ENCODE results near the gene MAPKAPK3. TPM values are rescaled to one million over a fixed set of nuclear protein-coding genes. Genes with fewer than 3 reads are reported as not detected.

MAPKAPK3 gene
- total and polyA plus RNA-seq, 9 donors, result 15.8 to 44.7 (median 29.3) TPM

DNA sequence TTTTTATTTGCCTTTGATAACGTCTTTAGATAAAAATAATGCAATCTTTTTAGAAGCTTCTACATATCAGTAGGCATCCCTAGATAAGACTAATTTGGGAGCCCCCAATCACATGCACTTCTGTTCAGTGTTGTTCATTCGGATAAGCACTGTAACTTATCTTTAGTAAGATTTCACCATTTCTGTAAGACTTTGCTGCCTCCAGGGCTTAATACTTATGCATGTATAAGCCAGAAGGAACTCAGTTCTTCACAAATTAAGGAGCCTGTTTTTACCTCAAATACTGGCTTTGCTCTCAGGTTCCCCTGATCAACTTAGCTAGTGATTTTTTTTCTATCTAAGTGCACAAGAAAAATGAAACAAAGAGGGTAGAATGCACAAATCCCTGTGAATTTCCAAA lies 78.1 kb downstream of the MAPKAPK3 start:
- Histone ChIP-seq H3K9me3 (no peaks in the 10 kb centered on the region), H3K4me3 (no peak overlapping the region), H3K27me3 (no peaks in the 10 kb centered on the region), H3K36me3 (no peaks in the 10 kb centered on the region), H3K27ac (no peak overlapping the region), H3K4me1 (ENCODE audit: insufficient read depth) (no peaks in the 10 kb centered on the region)
- WGBS, 3 donors, result 73 to 83% (median 74%) methylated on average over 2 of the region's 2 CpGs
- DNase-seq, result no peak
- TF ChIP-seq EP300 (IDR thresholded peaks at IDR 0.05) (no peak), POLR2A (IDR thresholded peaks at IDR 0.05) (no peak)
- TF ChIP-seq, protein P1, sequence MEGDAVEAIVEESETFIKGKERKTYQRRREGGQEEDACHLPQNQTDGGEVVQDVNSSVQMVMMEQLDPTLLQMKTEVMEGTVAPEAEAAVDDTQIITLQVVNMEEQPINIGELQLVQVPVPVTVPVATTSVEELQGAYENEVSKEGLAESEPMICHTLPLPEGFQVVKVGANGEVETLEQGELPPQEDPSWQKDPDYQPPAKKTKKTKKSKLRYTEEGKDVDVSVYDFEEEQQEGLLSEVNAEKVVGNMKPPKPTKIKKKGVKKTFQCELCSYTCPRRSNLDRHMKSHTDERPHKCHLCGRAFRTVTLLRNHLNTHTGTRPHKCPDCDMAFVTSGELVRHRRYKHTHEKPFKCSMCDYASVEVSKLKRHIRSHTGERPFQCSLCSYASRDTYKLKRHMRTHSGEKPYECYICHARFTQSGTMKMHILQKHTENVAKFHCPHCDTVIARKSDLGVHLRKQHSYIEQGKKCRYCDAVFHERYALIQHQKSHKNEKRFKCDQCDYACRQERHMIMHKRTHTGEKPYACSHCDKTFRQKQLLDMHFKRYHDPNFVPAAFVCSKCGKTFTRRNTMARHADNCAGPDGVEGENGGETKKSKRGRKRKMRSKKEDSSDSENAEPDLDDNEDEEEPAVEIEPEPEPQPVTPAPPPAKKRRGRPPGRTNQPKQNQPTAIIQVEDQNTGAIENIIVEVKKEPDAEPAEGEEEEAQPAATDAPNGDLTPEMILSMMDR (IDR thresholded peaks at IDR 0.05), result no peak
- intact Hi-C loops (cut with DNase I), result no loop called here

GRCh38 chr3:50696276-50696675 lies 79.3 kb downstream of the MAPKAPK3 start:
- intact Hi-C loops (cut with DNase I), result no loop called here
- Histone ChIP-seq H3K4me3 (no peak overlapping the region), H3K36me3 (no peaks in the 10 kb centered on the region), H3K27me3 (no peaks in the 10 kb centered on the region), H3K9me3 (no peaks in the 10 kb centered on the region), H3K4me1 (ENCODE audit: insufficient read depth) (no peaks in the 10 kb centered on the region), H3K27ac (no peak overlapping the region)
- 76 to 92% (median 84%) methylated on average over 3 of the region's 3 CpGs for whole genome bisulfite sequencing, 3 donors
- TF ChIP-seq EP300 (IDR thresholded peaks at IDR 0.05), result no peak
- TF ChIP-seq POLR2A (IDR thresholded peaks at IDR 0.05), result no peak
- TF ChIP-seq, protein P1 (IDR thresholded peaks at IDR 0.05), result no peak
- no peak for DNase-seq

GRCh38 chr3:50698269-50698668 lies 81.3 kb downstream of the MAPKAPK3 start:
- Histone ChIP-seq H3K27me3 (no peaks in the 10 kb centered on the region), H3K27ac (no peak overlapping the region), H3K4me3 (no peak overlapping the region), H3K4me1 (ENCODE audit: insufficient read depth) (no peaks in the 10 kb centered on the region), H3K9me3 (no peaks in the 10 kb centered on the region), H3K36me3 (no peaks in the 10 kb centered on the region)
- 89 to 92% (median 92%) methylated on average over 2 of the region's 2 CpGs for WGBS, 3 donors
- no peak for DNase-seq
- intact Hi-C loops (cut with DNase I), result no loop called here
- TF ChIP-seq, protein P1 (IDR thresholded peaks at IDR 0.05), result no peak

Small RNA genes lying within 50 kb of the gene (microRNA-seq; reads per million reads assigned to microRNA genes)
- 1.4 to 5.4 (median 4.2) reads per million in 3 donors for gene MIR4787

Small RNA genes lying within 50 kb of the gene (small RNA-seq; reads per million reads assigned to genes)
- not detected for gene MIR4787
- gene PPIAP69, result not detected

Other genes starting within 250 kb of the MAPKAPK3 start
- gene CACNA2D2, start 113.5 kb upstream of the MAPKAPK3 start, total RNA-seq, result 1 to 10 TPM in 6 of 7 donors, under 1 TPM in 1; 0.95 to 8.6 (median 4.2) TPM
- gene CACNA2D2, start 113.5 kb upstream of the MAPKAPK3 start, polyA plus RNA-seq, result 1 to 10 TPM; 1.8 to 2.8 TPM
- gene C3orf18, start 49.4 kb upstream of the MAPKAPK3 start, total RNA-seq, result 10 to 100 TPM; 10.7 to 24.1 (median 17.7) TPM
- 10 to 100 TPM; 13.0 to 17.5 TPM for gene C3orf18, start 49.4 kb upstream of the MAPKAPK3 start, polyA plus RNA-seq
- gene HEMK1, start 47.6 kb upstream of the MAPKAPK3 start, total RNA-seq, result 10 to 100 TPM in 5 of 7 donors, 1 to 10 TPM in 2; 6.8 to 35.3 (median 24.7) TPM
- 10 to 100 TPM in 1 of 2 donors, 1 to 10 TPM in 1; 7.7 to 17.3 TPM for gene HEMK1, start 47.6 kb upstream of the MAPKAPK3 start, polyA plus RNA-seq
- gene CISH, start 5.4 kb upstream of the MAPKAPK3 start, total RNA-seq, result 10 to 100 TPM in 6 of 7 donors, 1 to 10 TPM in 1; 6.2 to 28.0 (median 24.7) TPM
- gene CISH, start 5.4 kb upstream of the MAPKAPK3 start, polyA plus RNA-seq, result 10 to 100 TPM in 1 of 2 donors, 1 to 10 TPM in 1; 6.5 to 21.9 TPM
- under 1 TPM in 6 of 7 donors, not detected in 1; 0.17 to 0.71 (median 0.27) TPM for gene DOCK3, start 57.8 kb downstream of the MAPKAPK3 start, total RNA-seq
- under 1 TPM; 0.04 to 0.67 TPM for gene DOCK3, start 57.8 kb downstream of the MAPKAPK3 start, polyA plus RNA-seq

Measured in ovary (tissue), 9 donors.